GM12801 (cell line): ENCODE data around the gene LASP1.

Experiments
- TF ChIP-seq, protein P1 (sequence below): IDR thresholded peaks from one replicate; pipeline ENCODE4 v1.5.1; 2011; ENCODE audit warnings: control low read depth; ENCODE audit not compliant: insufficient read length; ENCODE audit errors: extremely low read depth

Gene LASP1

DNA sequence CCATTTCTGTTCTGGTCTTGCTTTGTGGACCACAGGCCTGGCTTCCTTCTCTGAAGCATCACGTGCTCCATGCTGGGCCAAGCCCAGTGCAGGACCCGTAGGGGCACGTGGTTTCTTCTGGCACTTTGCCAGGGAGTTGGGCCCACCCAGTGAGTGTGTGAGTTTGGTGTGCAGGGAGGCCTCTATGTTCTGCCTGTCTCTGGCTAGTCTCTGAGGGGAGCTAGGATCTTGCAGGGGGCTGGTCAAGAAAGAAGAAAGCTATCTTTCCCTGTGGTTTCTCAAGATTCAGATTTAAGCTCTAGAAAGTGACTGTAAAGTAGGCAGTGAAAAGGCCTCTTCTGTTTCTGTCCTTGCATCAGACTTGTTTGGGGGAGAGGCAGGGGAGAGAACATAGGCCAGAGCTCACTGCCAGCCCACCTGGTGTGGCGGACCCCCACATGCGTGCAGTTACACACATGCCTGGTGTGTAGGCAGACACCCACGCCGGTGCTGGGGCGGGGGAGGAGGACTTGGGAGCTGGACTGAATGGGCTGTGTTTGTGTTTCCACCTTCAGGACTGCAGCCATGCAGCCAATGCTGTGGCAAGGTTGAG, 11.8 kb downstream of the LASP1 start:
- TF ChIP-seq, protein P1, sequence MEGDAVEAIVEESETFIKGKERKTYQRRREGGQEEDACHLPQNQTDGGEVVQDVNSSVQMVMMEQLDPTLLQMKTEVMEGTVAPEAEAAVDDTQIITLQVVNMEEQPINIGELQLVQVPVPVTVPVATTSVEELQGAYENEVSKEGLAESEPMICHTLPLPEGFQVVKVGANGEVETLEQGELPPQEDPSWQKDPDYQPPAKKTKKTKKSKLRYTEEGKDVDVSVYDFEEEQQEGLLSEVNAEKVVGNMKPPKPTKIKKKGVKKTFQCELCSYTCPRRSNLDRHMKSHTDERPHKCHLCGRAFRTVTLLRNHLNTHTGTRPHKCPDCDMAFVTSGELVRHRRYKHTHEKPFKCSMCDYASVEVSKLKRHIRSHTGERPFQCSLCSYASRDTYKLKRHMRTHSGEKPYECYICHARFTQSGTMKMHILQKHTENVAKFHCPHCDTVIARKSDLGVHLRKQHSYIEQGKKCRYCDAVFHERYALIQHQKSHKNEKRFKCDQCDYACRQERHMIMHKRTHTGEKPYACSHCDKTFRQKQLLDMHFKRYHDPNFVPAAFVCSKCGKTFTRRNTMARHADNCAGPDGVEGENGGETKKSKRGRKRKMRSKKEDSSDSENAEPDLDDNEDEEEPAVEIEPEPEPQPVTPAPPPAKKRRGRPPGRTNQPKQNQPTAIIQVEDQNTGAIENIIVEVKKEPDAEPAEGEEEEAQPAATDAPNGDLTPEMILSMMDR: no peak

DNA sequence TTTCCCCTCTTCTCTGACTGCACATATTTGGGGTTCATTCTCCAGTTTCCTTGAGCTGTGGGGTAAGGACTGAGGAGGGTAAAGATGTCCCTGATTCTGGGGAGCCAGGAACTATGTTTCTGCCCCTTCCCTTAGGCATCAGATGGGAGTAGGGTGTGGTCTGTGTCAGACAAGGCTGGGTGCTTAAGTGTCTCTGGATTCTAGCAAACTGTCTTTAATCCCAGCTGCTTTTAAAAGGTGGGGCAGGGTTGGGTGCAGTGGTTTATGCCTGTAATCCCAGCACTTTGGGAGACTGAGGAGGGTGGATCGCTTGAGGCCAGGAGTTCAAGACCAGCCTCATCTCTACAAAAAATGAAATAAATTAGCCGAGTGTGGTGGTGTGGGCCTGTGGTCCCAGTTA, 13.0 kb downstream of the LASP1 start:
- TF ChIP-seq, protein P1: no peak

DNA sequence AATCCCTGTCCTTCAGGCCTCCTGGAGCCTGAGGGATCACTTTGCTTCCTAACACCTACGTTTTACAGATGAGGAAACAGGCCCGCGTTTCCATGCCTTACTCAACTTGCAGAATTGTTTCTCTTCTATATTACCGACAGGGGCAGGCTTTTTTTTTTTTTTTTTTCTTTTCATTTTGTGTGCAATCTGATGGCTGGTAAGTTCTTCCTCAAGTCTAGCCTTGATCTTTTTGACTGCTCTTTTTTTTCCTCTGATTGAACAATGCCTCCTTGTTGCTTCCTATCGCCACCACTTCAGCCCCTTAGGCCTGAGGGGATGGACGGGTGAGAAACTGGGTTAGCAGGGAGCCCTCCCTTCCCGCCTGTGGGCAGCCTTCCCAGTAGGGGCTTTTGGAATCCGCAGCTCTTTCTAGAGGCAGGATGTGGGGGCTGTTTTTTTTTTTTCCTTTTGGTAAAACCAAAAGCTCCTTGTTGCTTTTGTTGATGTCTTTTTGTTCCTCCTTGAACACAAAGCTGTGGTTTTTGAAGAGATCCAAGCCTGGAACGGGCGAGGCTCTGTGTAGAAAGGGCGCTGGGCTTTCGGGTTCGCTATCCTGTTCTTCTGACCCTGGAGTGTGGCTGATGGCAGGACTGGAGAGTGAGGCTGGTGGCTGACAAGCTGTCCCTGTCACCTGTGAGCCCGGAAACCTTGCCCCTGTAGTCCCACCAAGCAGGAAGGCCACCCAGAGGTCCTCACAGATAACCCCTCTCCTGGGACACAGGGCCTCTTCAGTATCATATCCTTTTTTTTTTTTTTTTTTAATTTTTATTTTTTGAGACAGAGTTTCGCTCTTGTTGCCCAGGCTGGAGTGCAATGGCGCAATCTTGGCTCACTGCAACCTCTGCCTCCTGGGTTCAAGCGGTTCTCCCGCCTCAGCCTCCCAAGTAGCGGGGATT, 14.0 kb downstream of the LASP1 start:
- TF ChIP-seq, protein P1: no peak

DNA sequence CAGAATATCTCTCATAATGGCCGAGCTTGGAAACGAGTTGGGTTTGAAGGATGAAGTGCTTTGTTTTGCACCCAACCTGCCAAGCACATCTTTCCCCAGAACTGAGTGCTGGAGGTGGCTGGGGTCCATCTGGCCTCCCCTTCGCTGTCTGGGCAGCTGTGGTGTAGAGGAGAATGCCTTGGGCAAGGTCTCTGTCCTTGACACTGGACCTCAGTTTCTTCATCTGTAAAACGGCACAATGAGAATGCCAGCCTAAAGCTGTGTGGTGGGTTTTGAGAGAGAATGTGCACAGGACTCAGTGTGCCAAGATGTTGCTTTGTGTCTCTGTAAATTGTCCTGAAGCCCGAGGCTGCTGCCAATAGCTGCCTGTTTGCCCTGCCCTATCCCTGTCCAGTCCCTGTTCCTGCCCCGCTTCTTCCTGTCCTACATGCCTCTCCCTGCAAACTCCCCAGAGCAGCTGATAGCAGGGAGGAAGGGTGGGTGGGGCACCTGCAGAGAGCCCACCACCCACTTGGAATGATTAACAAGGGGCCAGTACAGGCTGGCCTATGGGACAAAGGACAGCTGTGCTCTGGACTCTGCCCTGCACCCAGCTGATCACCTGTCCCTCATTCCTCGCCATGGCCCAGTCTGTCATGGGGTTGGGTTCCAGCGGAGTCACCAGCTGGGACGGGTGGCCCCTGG, 15.3 kb downstream of the LASP1 start:
- TF ChIP-seq, protein P1: no peak

GRCh38 chr17:38885728-38886642, 16.1 kb downstream of the LASP1 start:
- TF ChIP-seq, protein P1: no peak

- TF ChIP-seq, protein P1: no peak
Measured at GRCh38 chr17:38886643-38887010, 16.8 kb downstream of the LASP1 start.

DNA sequence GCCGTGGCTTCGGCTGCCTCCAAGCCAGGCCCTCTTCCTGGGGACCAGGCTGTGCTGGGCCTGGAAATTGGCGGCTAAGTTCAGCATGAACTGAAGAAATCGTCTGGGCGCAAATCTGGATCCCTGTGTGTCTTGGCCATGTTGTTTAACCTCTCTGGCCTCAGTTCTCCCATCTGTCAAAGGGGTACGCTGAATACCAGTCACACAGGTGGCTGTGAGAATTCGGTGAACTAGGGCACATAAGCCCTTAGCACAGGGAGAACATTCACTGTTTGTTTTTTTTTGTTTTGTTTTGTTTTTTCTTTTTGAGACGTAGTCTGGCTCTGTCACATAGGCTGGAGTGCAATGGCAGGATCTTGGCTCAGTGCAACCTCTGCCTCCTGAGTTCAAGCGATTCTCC, 19.0 kb downstream of the LASP1 start:
- TF ChIP-seq, protein P1: no peak
